GM18508 (cell line): ENCODE data around the gene PCDHA2.
"Not testable (repeated sequence)": the region's sequence is repeated elsewhere in the genome, so short reads cannot be mapped to it uniquely, and the experiment has no call there.

Experiments used
- ATAC-seq: cut with Tn5 transposase; IDR thresholded peaks from one replicate; pipeline ENCODE4 v1.9.1; 2021; ENCODE audit warnings: moderate number of reproducible peaks; ENCODE audit not compliant: insufficient read depth, unreplicated experiment

Gene PCDHA2

DNA sequence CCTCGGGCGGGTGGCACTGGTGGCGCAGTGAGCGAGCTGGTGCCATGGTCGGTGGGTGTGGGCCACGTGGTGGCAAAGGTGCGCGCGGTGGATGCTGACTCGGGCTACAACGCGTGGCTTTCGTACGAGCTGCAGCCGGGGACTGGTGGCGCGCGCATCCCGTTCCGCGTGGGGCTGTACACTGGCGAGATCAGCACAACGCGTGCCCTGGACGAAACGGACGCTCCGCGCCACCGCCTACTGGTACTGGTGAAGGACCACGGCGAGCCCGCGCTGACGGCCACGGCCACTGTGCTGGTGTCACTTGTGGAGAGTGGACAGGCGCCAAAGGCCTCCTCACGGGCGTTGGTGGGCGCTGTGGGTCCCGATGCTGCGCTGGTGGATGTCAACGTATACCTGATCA lies 14.2 kb downstream of the PCDHA2 start:
- ATAC-seq, result no peak

DNA sequence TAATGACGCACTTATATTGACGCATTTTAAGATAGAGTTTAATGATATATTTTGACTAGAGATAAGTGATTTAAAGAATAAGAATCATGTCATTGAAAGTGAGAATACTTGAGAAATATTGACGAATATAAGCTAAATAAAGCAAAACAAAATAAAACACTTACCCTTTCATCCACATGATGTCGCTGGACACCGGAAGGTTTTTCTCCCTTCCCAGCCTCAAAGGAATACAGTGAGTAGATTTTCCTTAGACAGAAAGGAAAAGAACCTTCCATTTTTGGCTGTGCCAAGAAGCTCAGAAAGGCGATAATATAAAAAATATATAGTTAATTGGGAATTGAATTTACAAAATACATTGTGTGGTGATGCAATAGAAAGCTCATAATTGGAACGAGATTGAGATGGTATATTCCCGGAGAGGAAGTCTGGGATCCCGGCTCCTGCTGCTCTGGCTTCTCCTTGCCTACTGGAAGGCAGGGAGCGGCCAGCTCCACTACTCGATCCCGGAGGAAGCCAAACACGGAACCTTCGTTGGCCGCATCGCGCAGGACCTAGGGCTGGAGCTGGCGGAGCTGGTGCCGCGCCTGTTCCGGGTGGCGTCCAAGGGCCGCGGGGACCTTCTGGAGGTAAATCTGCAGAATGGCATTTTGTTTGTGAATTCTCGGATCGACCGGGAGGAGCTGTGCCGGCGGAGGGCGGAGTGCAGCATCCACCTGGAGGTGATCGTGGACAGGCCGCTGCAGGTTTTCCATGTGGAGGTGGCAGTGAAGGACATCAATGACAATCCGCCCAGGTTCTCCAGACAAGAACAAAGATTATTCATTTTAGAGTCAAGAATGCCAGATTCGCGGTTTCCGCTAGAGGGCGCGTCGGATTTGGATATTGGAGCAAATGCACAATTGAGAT lies 27.0 kb downstream of the PCDHA2 start, which contains the start of gene PCDHA5:
PCDHA5 (plus strand) TSS at position 239 of the 906 bp plus-strand sequence.
- ATAC-seq, result no peak

DNA sequence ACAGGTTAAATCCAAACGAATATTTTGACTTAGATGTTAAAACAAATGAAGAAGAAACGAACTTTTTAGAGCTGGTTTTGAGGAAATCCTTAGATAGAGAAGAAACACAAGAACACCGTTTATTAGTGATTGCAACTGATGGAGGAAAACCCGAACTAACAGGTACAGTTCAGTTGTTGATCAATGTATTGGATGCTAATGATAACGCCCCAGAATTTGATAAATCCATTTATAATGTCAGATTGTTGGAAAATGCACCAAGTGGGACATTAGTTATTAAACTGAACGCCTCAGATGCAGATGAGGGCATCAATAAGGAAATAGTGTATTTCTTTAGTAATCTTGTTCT lies 27.6 kb downstream of the PCDHA2 start:
- ATAC-seq, result no peak

DNA sequence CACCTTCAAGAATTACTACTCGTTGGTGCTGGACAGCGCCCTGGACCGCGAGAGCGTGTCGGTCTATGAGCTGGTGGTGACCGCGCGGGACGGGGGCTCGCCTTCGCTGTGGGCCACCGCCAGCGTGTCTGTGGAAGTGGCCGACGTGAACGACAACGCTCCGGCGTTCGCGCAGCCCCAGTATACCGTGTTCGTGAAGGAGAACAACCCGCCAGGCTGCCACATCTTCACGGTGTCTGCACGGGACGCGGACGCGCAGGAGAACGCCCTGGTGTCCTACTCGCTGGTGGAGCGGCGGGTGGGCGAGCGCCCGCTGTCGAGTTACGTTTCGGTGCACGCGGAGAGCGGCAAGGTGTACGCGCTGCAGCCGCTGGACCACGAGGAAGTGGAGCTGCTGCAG lies 28.3 kb downstream of the PCDHA2 start:
- not testable (repeated sequence) for ATAC-seq

DNA sequence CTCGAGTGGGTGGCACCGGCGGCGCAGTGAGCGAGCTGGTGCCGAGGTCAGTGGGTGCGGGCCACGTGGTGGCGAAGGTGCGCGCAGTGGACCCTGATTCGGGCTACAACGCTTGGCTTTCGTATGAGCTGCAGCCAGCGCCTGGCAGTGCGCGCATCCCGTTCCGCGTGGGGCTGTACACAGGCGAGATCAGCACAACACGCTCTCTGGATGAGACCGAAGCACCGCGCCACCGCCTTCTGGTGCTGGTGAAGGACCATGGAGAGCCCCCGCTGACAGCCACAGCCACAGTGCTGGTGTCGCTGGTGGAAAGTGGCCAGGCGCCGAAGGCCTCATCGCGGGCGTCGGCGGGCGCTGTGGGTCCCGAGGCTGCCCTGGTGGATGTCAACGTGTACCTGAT lies 28.8 kb downstream of the PCDHA2 start:
- no peak for ATAC-seq

DNA sequence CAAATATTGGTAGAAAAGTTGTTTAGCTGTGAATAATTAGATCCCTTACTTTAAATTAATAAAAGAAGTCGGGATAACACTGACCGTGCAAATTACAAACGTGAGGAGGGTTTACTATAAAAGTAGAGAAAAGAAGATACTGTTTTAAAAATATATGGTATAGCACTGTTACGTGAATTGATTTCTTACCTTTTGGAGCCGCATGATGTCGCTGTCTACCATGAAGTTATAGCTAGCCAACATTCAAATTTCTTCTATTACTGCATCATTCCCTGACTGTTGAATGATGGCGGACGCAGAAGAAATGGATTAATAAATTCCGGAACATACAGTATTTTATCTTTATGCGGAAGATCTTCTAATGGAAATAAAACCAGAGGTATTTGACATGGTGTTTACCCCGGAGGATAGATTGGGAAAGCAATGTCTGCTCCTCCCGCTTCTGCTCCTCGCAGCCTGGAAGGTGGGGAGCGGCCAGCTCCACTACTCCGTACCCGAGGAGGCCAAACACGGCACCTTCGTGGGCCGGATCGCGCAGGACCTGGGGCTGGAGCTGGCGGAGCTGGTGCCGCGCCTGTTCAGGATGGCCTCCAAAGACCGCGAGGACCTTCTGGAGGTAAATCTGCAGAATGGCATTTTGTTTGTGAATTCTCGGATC lies 33.2 kb downstream of the PCDHA2 start, which contains the start of gene PCDHA6:
PCDHA6 (plus strand) TSS at position 257 of the 658 bp plus-strand sequence; CDS start at position 389, 132 bp downstream.
- ATAC-seq, result no peak

DNA sequence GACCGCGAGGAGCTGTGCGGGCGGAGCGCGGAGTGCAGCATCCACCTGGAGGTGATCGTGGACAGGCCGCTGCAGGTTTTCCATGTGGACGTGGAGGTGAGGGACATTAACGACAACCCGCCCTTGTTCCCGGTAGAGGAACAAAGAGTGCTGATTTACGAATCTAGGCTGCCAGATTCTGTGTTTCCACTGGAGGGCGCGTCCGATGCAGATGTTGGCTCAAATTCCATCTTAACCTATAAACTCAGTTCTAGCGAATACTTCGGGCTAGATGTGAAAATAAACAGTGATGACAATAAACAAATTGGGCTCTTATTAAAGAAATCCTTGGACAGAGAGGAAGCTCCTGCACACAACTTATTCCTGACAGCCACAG lies 33.7 kb downstream of the PCDHA2 start:
- ATAC-seq, result no peak

DNA sequence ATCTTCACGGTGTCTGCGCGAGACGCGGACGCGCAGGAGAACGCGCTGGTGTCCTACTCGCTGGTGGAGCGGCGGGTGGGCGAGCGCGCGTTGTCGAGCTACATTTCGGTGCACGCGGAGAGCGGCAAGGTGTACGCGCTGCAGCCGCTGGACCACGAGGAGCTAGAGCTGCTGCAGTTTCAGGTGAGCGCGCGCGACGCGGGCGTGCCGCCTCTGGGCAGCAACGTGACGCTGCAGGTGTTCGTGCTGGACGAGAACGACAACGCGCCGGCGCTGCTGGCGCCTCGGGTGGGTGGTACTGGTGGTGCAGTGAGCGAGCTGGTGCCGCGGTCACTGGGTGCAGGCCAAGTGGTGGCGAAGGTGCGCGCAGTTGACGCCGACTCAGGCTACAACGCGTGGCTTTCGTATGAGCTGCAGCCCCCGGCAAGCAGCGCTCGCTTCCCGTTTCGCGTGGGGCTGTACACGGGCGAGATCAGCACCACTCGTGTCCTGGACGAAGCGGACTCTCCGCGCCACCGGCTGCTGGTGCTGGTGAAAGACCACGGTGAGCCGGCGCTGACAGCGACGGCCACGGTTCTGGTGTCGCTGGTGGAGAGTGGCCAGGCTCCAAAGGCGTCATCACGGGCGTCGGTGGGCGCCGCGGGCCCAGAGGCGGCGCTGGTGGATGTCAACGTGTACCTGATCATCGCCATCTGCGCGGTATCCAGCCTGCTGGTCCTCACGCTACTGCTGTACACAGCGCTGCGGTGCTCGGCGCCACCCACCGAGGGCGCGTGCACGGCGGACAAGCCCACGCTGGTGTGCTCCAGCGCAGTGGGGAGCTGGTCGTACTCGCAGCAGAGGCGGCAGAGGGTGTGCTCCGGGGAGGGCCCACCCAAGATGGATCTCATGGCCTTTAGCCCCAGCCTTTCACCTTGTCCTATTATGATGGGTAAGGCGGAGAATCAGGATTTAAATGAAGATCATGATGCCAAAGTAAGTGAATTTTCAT lies 35.2 kb downstream of the PCDHA2 start:
- ATAC-seq, result not testable (repeated sequence)

DNA sequence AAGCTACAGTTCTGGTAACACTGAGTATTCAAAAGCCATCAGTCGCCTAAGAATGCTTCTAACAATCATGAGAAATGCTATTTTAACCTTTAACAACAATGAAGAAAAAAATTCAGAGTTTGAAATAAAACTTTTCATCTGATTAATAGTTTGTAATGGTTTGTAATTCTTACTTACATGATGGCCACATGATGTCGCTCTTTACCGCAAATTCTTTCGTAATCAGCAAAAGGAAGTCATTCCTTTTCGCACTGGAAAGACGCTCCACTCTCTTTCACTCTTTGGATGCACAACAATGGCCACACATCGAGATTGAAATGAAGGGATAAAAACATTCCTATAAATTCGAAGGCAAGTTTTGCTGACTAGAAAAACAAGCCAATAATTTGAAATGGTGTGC lies 39.3 kb downstream of the PCDHA2 start, which contains the start of gene PCDHA7:
PCDHA7 (plus strand) TSS at position 277 of the 400 bp plus-strand sequence; CDS start at position 392, 115 bp downstream.
- ATAC-seq, result no peak

DNA sequence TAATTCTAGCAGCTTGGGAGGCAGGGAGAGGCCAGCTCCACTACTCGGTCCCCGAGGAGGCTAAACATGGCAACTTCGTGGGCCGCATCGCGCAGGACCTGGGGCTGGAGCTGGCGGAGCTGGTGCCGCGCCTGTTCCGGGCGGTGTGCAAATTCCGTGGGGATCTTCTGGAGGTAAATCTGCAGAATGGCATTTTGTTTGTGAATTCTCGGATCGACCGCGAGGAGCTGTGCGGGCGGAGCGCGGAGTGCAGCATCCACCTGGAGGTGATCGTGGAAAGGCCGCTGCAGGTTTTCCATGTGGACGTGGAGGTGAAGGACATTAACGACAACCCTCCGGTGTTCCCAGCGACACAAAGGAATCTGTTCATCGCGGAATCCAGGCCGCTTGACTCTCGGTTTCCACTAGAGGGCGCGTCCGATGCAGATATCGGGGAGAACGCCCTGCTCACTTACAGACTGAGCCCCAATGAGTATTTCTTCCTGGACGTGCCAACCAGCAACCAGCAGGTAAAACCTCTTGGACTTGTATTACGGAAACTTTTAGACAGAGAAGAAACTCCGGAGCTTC lies 39.9 kb downstream of the PCDHA2 start:
- ATAC-seq, result not testable (repeated sequence)

DNA sequence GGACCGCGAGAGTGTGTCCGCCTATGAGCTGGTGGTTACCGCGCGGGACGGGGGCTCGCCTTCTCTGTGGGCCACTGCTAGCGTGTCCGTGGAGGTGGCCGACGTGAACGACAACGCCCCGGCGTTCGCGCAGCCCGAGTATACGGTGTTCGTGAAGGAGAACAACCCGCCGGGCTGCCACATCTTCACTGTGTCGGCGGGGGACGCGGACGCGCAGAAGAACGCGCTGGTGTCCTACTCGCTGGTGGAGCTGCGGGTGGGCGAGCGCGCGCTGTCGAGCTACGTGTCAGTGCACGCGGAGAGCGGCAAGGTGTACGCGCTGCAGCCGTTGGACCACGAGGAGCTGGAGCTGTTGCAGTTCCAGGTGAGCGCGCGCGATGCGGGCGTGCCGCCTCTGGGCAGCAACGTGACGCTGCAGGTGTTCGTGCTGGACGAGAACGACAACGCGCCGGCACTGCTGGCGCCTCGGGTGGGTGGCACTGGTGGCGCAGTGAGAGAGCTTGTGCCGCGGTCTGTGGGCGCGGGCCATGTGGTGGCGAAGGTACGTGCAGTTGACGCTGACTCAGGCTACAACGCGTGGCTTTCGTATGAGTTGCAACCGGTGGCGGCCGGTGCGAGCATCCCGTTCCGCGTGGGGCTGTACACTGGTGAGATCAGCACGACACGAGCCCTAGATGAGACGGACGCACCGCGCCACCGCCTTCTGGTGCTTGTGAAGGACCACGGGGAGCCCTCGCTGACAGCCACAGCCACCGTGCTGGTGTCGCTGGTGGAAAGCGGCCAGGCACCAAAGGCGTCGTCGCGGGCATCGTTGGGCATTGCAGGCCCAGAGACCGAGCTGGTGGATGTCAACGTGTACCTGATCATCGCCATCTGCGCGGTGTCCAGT lies 41.2 kb downstream of the PCDHA2 start:
- no peak for ATAC-seq

DNA sequence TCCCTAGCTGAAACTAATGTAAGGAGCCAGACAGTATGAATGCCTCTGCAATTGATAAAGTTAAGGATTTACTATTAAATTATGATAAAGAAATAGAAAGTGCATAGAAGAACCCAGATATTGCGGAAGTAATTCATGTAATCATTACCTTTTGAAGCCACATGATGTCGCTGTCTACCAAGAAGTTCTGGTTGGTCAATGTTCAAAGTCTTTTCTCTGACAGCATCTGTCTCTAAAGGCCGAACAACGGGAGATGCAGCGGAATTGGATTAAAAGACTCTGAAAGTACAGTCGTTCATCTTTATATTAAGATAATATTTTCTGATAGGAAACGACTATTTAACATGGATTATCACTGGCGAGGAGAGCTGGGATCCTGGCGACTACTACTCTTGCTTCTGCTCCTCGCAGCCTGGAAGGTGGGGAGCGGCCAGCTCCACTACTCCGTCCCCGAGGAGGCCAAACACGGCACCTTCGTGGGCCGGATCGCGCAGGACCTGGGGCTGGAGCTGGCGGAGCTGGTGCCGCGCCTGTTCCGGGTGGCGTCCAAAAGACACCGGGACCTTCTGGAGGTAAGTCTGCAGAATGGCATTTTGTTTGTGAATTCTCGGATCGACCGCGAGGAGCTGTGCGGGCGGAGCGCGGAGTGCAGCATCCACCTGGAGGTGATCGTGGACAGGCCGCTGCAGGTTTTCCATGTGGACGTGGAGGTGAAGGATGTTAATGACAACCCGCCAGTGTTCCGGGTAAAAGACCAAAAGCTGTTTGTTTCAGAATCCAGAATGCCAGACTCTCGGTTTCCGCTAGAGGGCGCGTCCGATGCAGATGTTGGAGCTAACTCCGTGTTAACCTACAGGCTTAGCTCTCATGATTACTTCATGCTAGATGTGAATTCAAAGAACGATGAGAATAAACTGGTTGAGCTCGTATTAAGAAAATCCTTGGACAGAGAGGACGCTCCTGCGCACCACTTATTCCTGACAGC lies 46.6 kb downstream of the PCDHA2 start, which contains the start of gene PCDHA8:
PCDHA8 (plus strand) TSS at position 210 of the 985 bp plus-strand sequence; CDS start at position 345, 135 bp downstream.
- no peak for ATAC-seq

DNA sequence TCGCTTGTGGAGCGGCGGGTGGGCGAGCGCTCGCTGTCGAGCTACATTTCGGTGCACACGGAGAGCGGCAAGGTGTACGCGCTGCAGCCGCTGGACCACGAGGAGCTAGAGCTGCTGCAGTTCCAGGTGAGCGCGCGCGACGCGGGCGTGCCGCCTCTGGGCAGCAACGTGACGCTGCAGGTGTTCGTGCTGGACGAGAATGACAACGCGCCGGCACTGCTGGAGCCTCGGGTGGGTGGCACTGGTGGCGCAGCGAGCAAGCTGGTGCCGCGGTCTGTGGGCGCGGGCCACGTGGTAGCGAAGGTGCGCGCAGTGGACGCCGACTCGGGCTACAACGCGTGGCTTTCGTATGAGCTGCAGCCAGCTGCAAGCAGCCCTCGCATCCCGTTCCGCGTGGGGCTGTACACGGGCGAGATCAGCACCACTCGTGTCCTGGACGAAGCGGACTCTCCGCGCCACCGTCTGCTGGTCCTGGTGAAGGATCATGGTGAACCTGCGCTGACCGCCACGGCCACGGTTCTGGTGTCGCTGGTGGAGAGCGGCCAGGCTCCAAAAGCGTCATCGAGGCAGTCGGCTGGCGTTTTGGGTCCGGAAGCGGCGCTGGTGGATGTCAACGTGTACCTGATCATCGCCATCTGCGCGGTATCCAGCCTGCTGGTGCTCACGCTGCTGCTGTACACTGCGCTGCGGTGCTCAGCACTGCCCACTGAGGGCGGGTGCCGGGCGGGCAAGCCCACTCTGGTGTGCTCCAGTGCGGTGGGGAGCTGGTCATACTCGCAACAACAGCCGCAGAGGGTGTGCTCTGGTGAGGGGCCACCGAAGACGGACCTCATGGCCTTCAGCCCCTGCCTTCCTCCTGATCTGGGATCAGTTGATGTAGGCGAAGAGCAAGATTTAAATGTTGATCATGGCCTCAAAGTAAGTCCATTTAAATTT lies 48.4 kb downstream of the PCDHA2 start:
- no peak for ATAC-seq
